KOPT-K1 (cell line): ENCODE results near the gene ZBTB20.

Experiments
- H3K27ac ChIP-seq: fragments of 200-600 bp; sonication (generic); 2 replicates; pipeline ENCODE4 v1.5.1; 2016; ENCODE audit warnings: antibody characterized with exemption, mild to moderate bottlenecking, low read depth, low read length; ENCODE audit not compliant: poor library complexity, severe bottlenecking
- H3K36me3 ChIP-seq: fragments of 200-600 bp; sonication (generic); 2 replicates; pipeline ENCODE4 v1.5.1; 2017; ENCODE audit warnings: antibody characterized with exemption, mild to moderate bottlenecking, low read length, moderate library complexity; ENCODE audit not compliant: insufficient read depth
- H3K9me3 ChIP-seq: fragments of 200-600 bp; sonication (generic); 2 replicates; pipeline ENCODE4 v1.5.1; 2017; ENCODE audit warnings: antibody characterized with exemption, low read length, mild to moderate bottlenecking; ENCODE audit not compliant: insufficient read depth, poor library complexity, severe bottlenecking

ZBTB20 gene

GRCh38 chr3:115084686-115085085, 62.4 kb downstream of the ZBTB20 start:
- no peaks in the 10 kb centered on the region for H3K36me3 ChIP-seq
- H3K27ac ChIP-seq: no peak overlapping the region
- no peaks in the 10 kb centered on the region for H3K9me3 ChIP-seq

DNA sequence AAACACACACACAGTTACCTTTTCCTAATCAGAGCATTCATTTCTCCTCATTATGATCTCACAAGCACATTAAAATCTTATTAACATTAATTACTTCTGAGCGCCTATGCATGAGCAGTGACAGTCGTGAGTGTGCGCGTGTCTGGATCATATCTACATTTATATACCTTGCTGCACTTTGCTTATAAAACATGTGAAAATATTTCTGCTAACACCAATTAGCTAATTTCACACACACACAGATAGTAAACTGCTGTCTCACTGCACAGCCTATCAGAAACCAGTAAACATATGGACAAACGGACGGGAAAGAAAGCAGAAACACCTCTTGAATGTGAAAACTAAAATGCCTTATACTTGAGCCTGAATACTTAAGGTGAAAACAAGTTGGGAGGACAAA, 64.8 kb downstream of the ZBTB20 start:
- H3K27ac ChIP-seq: no peak overlapping the region
- no peaks in the 10 kb centered on the region for H3K36me3 ChIP-seq
- no peaks in the 10 kb centered on the region for H3K9me3 ChIP-seq

DNA sequence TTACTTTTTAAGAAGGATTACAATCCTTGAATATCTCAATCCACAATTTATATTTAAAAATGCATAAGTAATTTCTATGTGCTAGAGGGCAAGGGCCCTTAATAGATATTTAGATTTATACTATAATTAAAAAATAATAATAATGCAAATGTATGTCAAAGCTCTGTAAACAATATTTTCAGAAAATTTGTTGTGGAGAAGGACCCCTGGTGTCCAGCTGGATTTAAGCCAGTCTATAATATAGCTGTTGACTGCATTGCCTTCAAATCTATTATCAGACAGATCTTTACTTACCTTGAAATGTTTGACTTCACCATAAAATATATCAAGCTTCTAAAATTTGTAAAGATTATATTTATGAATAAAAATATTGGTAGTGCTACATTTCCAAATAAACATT, 65.6 kb downstream of the ZBTB20 start:
- Histone ChIP-seq H3K36me3 (no peaks in the 10 kb centered on the region), H3K9me3 (no peaks in the 10 kb centered on the region), H3K27ac (no peak overlapping the region)

DNA sequence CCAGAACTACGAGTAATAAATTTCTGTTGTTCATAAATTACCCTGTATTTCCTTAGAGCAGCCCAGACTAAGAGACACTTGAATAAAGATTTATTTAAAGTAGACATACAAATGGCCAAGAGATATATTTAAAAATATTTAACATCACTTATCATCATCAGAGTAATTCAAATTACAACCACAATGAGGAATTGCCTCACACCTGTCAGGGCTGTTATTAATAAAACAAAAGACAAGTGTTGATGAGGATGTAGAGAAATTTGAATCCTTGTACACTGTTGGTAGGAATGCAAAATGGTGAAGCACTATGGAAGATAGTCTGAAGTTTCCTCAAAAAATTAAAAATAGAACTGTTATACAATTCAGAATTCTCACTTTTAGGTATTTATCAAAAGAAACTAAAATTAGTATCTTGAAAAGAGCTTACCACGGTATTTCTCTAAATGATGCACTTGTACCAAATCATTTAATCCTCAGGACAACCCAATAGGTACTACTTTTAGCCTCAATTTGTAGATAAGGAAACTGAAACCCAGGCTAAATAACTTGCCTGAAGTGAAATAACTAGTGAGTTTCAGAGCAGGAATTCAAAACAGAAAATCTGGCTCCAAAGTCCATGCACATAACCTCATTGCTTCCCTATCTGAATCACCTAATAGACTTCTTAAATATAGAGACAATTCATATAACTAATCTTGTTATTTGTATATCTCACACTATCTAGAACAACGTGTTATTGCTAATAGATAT, 69.4 kb downstream of the ZBTB20 start:
- Histone ChIP-seq H3K36me3 (no peaks in the 10 kb centered on the region), H3K27ac (no peak overlapping the region), H3K9me3 (no peaks in the 10 kb centered on the region)

DNA sequence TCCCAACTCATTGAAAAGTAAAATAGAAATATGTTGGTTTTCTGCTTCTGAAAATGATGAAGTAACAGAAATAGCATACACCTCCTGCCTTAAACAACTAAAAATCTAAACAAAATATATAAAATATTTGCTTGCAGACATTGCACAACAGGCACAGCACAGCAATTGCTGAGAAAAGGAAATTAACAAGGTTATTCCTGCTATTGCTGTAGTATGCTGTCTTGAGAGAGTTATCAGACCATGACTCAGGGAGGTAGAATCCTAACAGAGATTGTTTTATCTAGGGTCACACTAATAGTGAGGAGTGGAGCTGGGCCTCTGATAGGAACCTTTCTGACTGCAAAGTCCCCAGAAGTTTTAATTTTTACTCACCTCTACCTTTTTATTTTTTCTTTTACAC, 72.6 kb downstream of the ZBTB20 start:
- Histone ChIP-seq H3K9me3 (no peaks in the 10 kb centered on the region), H3K36me3 (no peaks in the 10 kb centered on the region), H3K27ac (no peak overlapping the region)

DNA sequence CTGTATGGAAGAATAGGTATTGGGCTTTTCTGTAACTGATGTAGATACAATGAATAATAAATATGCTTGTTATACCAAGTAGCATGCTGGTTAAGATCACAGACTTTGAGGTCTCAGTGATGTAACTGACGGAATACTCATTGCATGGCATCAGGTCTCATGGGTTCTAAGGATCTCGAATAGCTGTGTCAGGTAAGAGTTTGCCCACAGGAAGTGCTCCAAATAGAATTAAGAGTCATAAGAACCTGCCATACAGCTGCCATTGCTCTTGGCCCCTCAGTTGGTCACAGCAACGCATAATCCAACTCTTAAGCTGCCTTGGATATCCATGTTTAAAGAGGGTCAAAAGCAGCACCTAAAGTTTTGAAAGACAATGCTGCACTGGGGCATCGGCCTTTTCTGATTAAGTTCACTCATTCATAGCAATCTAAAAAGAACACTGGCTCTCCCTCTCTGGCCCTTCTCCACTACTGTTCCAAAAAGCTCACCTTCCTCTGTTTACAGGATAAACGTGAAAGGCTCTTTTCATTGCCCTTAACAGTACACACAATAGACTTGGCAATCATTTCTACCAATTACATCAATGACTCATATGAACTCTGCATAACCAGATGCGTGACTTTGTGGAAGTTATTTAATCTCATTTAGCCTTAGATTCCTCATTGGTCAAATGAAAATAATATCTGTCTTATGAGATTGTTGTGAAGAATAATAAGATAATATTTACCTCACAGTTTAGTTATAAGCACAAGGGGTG, 74.6 kb downstream of the ZBTB20 start:
- no peak overlapping the region for H3K27ac ChIP-seq
- no peaks in the 10 kb centered on the region for H3K36me3 ChIP-seq
- no peaks in the 10 kb centered on the region for H3K9me3 ChIP-seq

GRCh38 chr3:115071601-115072000, 75.5 kb downstream of the ZBTB20 start:
- Histone ChIP-seq H3K36me3 (no peaks in the 10 kb centered on the region), H3K27ac (no peak overlapping the region), H3K9me3 (no peaks in the 10 kb centered on the region)

DNA sequence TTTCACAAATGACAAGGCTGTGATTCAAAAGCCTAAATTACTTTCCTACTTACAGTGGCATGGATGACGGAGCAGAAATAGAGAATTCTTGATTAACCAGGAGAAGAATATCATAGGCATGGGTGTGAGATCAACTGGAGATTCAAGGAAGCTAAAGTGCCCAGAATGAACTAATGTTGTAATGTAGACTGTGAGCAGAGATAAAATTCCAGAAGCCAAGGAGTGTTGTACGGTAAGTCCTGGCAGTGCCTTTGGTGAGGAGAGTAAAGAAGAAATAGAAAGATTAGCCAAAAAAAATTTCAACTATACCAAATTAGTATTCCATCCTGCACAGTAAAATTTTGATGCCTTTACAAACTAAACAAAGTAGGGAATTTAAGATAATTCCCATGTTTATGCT, 75.9 kb downstream of the ZBTB20 start:
- Histone ChIP-seq H3K36me3 (no peaks in the 10 kb centered on the region), H3K27ac (no peak overlapping the region), H3K9me3 (no peaks in the 10 kb centered on the region)

- H3K27ac ChIP-seq: no peak overlapping the region
- H3K36me3 ChIP-seq: no peaks in the 10 kb centered on the region
- H3K9me3 ChIP-seq: no peaks in the 10 kb centered on the region
These were observed 78.3 kb downstream of the ZBTB20 start for GRCh38 chr3:115068799-115069198.

- H3K27ac ChIP-seq: no peak overlapping the region
- H3K9me3 ChIP-seq: no peaks in the 10 kb centered on the region
- no peaks in the 10 kb centered on the region for H3K36me3 ChIP-seq
These were observed 84.6 kb downstream of the ZBTB20 start for GRCh38 chr3:115062412-115062956.

GRCh38 chr3:115062009-115062408, 85.1 kb downstream of the ZBTB20 start:
- Histone ChIP-seq H3K9me3 (no peaks in the 10 kb centered on the region), H3K36me3 (no peaks in the 10 kb centered on the region), H3K27ac (no peak overlapping the region)

DNA sequence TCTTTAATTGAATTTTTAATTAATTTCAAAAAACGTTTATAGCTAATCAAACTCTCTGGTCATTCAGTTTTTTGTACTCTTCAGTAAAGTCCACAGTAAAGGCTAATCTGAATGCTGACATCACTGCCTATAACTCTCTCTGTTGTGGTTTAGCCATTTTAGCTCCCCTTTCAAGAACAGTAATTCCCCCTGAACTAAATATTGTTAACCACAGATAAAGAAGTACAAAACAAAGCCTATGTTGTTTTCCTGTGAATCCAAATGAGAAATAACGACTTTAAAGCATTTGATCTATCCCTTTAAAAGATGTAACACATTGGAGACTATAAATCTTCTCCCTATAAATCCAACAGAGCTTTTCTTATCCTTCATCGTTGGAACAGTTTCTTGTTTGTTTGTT, 94.2 kb downstream of the ZBTB20 start:
- Histone ChIP-seq H3K36me3 (no peaks in the 10 kb centered on the region), H3K27ac (no peak overlapping the region), H3K9me3 (no peaks in the 10 kb centered on the region)

DNA sequence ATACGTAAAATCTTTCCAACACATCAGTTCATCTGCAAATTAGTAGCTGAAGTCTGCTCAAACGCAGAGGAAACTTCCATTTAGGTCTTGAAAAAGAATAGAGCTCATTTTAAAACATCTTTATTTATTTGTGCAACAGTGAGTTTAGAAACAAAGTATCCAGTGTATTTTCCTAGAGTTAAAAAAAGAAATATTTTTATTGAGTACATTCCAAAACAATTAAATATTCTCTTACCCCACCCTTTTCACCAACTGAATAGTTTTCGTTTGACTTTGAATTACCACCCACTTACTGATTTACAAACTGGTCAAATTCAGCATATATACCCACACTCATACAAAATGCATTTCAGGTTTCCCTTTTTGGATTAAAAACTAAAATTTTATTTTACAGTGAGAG, 104.7 kb downstream of the ZBTB20 start:
- Histone ChIP-seq H3K27ac (no peak overlapping the region), H3K9me3 (no peaks in the 10 kb centered on the region), H3K36me3 (no peaks in the 10 kb centered on the region)

DNA sequence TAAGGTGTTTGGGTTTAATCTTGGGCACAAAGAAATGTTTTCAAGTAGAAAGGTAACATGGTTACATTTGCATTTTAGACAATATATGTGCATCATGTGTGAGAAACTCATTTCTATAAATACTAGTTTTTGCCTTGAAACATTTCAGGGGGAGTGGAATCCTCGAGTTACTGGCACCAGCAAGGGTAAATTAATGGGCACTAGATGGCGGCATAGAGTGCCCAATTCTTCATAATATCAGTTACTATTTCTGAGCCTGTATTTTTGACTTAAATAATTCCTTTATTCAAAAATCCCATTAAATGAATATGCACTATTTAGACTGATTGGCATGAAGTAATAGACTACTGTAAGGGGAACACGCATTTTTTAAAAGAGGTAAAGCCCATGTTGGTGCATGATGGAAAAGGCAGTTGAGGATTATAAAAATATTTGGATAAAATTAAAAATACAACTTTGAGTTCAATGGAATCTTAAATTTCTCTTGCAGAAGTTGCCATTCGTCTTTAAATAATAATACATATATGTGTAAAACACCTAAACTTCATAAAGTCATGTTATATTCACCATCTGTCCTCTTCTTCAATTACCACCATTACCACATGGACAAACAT, 106.3 kb downstream of the ZBTB20 start:
- Histone ChIP-seq H3K9me3 (no peaks in the 10 kb centered on the region), H3K36me3 (no peaks in the 10 kb centered on the region), H3K27ac (no peak overlapping the region)

GRCh38 chr3:115040246-115040645, 106.8 kb downstream of the ZBTB20 start:
- Histone ChIP-seq H3K27ac (no peak overlapping the region), H3K9me3 (no peaks in the 10 kb centered on the region), H3K36me3 (no peaks in the 10 kb centered on the region)
